Measurements from ENCODE around the gene PC. TPM values are rescaled to one million over a fixed set of nuclear protein-coding genes. Genes with fewer than 3 reads are reported as not detected.
A peak's percentile ranks its signal among the peaks of the same experiment; 100 is the strongest.

PC gene
- total and polyA plus RNA-seq, 9 of the 15 experiments (the other 6 are each of a cell fraction or from before 2014, with no cell fraction given), result 0.94 to 38.0 (median 8.7) TPM

DNA sequence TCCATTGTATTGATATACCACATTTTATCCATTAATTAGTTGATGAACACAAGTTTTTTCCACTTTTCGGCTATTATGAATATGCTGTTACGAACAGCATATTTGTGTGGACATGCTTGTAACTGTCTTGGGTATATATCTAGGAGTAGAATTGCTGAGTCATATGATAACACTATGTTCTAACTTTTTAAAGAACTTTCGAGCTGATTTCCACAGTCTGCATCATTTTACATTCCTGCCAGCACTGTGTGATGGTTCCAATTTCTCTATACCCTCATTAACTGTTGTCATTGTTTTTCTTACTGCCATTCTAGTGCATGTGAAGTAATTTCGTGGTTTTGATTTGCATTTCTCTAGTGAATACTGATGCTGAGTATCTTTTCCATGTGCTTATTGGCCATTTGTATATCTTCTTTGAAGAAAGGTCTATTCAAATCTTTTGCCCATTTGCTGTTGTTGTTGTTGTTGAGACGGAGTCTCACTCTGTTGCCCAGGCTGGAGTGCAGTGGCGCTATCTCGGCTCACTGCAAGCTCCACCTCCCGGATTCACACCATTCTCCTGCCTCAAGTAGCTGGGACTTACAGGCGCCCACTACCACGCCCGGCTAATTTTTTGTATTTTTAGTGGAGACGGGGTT lies 122.3 kb downstream of the PC start (continued):
- TF ChIP-seq, protein P1, sequence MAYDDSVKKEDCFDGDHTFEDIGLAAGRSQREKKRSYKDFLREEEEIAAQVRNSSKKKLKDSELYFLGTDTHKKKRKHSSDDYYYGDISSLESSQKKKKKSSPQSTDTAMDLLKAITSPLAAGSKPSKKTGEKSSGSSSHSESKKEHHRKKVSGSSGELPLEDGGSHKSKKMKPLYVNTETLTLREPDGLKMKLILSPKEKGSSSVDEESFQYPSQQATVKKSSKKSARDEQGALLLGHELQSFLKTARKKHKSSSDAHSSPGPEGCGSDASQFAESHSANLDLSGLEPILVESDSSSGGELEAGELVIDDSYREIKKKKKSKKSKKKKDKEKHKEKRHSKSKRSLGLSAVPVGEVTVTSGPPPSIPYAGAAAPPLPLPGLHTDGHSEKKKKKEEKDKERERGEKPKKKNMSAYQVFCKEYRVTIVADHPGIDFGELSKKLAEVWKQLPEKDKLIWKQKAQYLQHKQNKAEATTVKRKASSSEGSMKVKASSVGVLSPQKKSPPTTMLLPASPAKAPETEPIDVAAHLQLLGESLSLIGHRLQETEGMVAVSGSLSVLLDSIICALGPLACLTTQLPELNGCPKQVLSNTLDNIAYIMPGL (CRISPR knock-in tag; IDR thresholded peaks at IDR 0.05), result no peak
- TF ChIP-seq ATF1 (CRISPR knock-in tag; IDR thresholded peaks at IDR 0.05), result no peak
- TF ChIP-seq ATF1 (tag; IDR thresholded peaks at IDR 0.05), result no peak; the same call in 1 of the 2 replicates
- TF ChIP-seq SMARCA4 (IDR thresholded peaks at IDR 0.05), result peak; percentile 79
- TF ChIP-seq NFRKB (IDR thresholded peaks at IDR 0.05; ENCODE audit: low read depth), result no peak
- TF ChIP-seq SPI1 (IDR thresholded peaks at IDR 0.05; ENCODE audit: borderline replicate concordance, low read depth, low read length), result no peak
- TF ChIP-seq, protein P2, sequence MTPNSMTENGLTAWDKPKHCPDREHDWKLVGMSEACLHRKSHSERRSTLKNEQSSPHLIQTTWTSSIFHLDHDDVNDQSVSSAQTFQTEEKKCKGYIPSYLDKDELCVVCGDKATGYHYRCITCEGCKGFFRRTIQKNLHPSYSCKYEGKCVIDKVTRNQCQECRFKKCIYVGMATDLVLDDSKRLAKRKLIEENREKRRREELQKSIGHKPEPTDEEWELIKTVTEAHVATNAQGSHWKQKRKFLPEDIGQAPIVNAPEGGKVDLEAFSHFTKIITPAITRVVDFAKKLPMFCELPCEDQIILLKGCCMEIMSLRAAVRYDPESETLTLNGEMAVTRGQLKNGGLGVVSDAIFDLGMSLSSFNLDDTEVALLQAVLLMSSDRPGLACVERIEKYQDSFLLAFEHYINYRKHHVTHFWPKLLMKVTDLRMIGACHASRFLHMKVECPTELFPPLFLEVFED (CRISPR knock-in tag; conservative IDR thresholded peaks at IDR 0.05), result no peak
- no peak for TF ChIP-seq ZNF174 (CRISPR knock-in tag; IDR thresholded peaks at IDR 0.05)
- TF ChIP-seq, protein P3, sequence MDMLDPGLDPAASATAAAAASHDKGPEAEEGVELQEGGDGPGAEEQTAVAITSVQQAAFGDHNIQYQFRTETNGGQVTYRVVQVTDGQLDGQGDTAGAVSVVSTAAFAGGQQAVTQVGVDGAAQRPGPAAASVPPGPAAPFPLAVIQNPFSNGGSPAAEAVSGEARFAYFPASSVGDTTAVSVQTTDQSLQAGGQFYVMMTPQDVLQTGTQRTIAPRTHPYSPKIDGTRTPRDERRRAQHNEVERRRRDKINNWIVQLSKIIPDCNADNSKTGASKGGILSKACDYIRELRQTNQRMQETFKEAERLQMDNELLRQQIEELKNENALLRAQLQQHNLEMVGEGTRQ (CRISPR knock-in tag; IDR thresholded peaks at IDR 0.05), result no peak
- TF ChIP-seq, protein P4, sequence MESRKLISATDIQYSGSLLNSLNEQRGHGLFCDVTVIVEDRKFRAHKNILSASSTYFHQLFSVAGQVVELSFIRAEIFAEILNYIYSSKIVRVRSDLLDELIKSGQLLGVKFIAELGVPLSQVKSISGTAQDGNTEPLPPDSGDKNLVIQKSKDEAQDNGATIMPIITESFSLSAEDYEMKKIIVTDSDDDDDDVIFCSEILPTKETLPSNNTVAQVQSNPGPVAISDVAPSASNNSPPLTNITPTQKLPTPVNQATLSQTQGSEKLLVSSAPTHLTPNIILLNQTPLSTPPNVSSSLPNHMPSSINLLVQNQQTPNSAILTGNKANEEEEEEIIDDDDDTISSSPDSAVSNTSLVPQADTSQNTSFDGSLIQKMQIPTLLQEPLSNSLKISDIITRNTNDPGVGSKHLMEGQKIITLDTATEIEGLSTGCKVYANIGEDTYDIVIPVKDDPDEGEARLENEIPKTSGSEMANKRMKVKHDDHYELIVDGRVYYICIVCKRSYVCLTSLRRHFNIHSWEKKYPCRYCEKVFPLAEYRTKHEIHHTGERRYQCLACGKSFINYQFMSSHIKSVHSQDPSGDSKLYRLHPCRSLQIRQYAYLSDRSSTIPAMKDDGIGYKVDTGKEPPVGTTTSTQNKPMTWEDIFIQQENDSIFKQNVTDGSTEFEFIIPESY (CRISPR knock-in tag; IDR thresholded peaks at IDR 0.05), result peak; percentile 39; the same call in 1 of the 2 replicates
- TF ChIP-seq, protein P5, sequence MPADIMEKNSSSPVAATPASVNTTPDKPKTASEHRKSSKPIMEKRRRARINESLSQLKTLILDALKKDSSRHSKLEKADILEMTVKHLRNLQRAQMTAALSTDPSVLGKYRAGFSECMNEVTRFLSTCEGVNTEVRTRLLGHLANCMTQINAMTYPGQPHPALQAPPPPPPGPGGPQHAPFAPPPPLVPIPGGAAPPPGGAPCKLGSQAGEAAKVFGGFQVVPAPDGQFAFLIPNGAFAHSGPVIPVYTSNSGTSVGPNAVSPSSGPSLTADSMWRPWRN (IDR thresholded peaks at IDR 0.05; ENCODE audit: low read depth), result no peak
- TF ChIP-seq, protein P6, sequence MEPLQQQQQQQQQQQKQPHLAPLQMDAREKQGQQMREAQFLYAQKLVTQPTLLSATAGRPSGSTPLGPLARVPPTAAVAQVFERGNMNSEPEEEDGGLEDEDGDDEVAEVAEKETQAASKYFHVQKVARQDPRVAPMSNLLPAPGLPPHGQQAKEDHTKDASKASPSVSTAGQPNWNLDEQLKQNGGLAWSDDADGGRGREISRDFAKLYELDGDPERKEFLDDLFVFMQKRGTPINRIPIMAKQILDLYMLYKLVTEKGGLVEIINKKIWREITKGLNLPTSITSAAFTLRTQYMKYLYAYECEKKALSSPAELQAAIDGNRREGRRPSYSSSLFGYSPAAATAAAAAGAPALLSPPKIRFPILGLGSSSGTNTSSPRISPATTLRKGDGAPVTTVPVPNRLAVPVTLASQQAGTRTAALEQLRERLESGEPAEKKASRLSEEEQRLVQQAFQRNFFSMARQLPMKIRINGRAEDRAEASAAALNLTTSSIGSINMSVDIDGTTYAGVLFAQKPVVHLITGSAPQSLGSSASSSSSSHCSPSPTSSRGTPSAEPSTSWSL (CRISPR knock-in tag; IDR thresholded peaks at IDR 0.05; ENCODE audit: borderline replicate concordance), result no peak
- TF ChIP-seq, protein P7, sequence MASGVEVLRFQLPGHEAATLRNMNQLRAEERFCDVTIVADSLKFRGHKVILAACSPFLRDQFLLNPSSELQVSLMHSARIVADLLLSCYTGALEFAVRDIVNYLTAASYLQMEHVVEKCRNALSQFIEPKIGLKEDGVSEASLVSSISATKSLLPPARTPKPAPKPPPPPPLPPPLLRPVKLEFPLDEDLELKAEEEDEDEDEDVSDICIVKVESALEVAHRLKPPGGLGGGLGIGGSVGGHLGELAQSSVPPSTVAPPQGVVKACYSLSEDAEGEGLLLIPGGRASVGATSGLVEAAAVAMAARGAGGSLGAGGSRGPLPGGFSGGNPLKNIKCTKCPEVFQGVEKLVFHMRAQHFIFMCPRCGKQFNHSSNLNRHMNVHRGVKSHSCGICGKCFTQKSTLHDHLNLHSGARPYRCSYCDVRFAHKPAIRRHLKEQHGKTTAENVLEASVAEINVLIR (CRISPR knock-in tag; IDR thresholded peaks at IDR 0.05), result no peak
- TF ChIP-seq, protein P8, sequence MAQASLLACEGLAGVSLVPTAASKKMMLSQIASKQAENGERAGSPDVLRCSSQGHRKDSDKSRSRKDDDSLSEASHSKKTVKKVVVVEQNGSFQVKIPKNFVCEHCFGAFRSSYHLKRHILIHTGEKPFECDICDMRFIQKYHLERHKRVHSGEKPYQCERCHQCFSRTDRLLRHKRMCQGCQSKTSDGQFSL (CRISPR knock-in tag; IDR thresholded peaks at IDR 0.05), result no peak
- TF ChIP-seq, protein P8 (tag; IDR thresholded peaks at IDR 0.05), result no peak
- no peak for TF ChIP-seq MXI1 (IDR thresholded peaks at IDR 0.05; ENCODE audit: low read depth, low read length)
- TF ChIP-seq MAFG (tag; conservative IDR thresholded peaks at IDR 0.05), result peak; percentile 99
